Activated CD4-positive, alpha-beta T cell treated with anti-CD3 and anti-CD28 coated beads for 1 hour (primary cell): ENCODE data around the gene LAMP5.

Source experiments
- DNase-seq: peaks from one replicate; pipeline ENCODE4 v3.0.0-alpha.2; 2020

The LAMP5 gene

GRCh38 chr20:9543214-9543613 is 28.8 kb downstream of the LAMP5 start:
- no peak for DNase-seq

- DNase-seq: no peak
Observed at GRCh38 chr20:9550283-9550682, 35.9 kb downstream of the LAMP5 start.

GRCh38 chr20:9550871-9551270 is 36.5 kb downstream of the LAMP5 start:
- DNase-seq: no peak

- DNase-seq: no peak
Observed at GRCh38 chr20:9551808-9552550, 37.6 kb downstream of the LAMP5 start.

- DNase-seq: no peak
Observed at GRCh38 chr20:9555781-9556180, 41.4 kb downstream of the LAMP5 start.

GRCh38 chr20:9557411-9557810 is 43.0 kb downstream of the LAMP5 start:
- no peak for DNase-seq

GRCh38 chr20:9565910-9566550 is 51.6 kb downstream of the LAMP5 start:
- DNase-seq: no peak

GRCh38 chr20:9566977-9567376 is 52.6 kb downstream of the LAMP5 start:
- DNase-seq: no peak

GRCh38 chr20:9570612-9571011 is 56.2 kb downstream of the LAMP5 start:
- no peak for DNase-seq

GRCh38 chr20:9571783-9572182 is 57.4 kb downstream of the LAMP5 start:
- no peak for DNase-seq

GRCh38 chr20:9572670-9573069 is 58.3 kb downstream of the LAMP5 start:
- DNase-seq: no peak

- no peak for DNase-seq
Observed at GRCh38 chr20:9573335-9574151, 59.2 kb downstream of the LAMP5 start.

GRCh38 chr20:9574181-9574580 is 59.8 kb downstream of the LAMP5 start:
- no peak for DNase-seq

GRCh38 chr20:9574776-9575175 is 60.4 kb downstream of the LAMP5 start:
- DNase-seq: no peak

- DNase-seq: no peak
Observed at GRCh38 chr20:9575836-9576235, 61.4 kb downstream of the LAMP5 start.

GRCh38 chr20:9576695-9577094 is 62.3 kb downstream of the LAMP5 start:
- DNase-seq: no peak

GRCh38 chr20:9577397-9577796 is 63.0 kb downstream of the LAMP5 start:
- no peak for DNase-seq

GRCh38 chr20:9578594-9578993 is 64.2 kb downstream of the LAMP5 start:
- DNase-seq: no peak
